ENCODE measurements around the gene FAM174C. TPM values are rescaled to one million over a fixed set of nuclear protein-coding genes. Genes with fewer than 3 reads are reported as not detected.
A peak's percentile ranks its signal among the peaks of the same experiment; 100 is the strongest.

The FAM174C gene
- polyA plus RNA-seq, 1 donor (not counting 4 experiments of a cell fraction or from before 2014, with no cell fraction given): 18.5 TPM

- H3K79me2 ChIP-seq (ENCODE audit: control insufficient read depth, insufficient read depth, low read length): peaks cover 31% of the 10 kb centered on the region
Measured at GRCh38 chr19:1247748-1248138, 27.6 kb upstream of the FAM174C start.

GRCh38 chr19:1248139-1248785, 27.1 kb upstream of the FAM174C start, which contains the start of gene MIDN:
Gene MIDN (plus strand): TSS chr19:1248583. CDS start chr19:1250297, 1,714 bp downstream.
- H3K4me3 ChIP-seq (ENCODE audit: control insufficient read depth in 2 of 3, extremely low read depth in 1 of 3, insufficient read depth in 2 of 3, low read depth in 1 of 3, low read length in 3 of 3): peak within 1 kb of the TSS; percentile 52 to 85 (median 59)
- H3K4me2 ChIP-seq (ENCODE audit: control insufficient read depth, extremely low read depth, insufficient read depth, low read depth, low read length): peak within 1 kb of the TSS; percentile 16
- no peaks in the 10 kb centered on the region for H3K27me3 ChIP-seq (ENCODE audit: control insufficient read depth, extremely low read depth, insufficient read depth, low read length)
- H3K4me1 ChIP-seq (ENCODE audit: control insufficient read depth, extremely low read depth, insufficient read depth, low read length): peaks cover 17% of the 10 kb centered on the region
- H3K9me1 ChIP-seq (ENCODE audit: control insufficient read depth, extremely low read depth, insufficient read depth, low read length): no peaks in the 10 kb centered on the region
- dilution Hi-C loops (cut with MboI; ENCODE audit: extremely low pct_ligation_motif_present, low sequenced_read_pairs): no loop called here
- H3K27ac ChIP-seq (ENCODE audit: control insufficient read depth, insufficient read depth, low read length): peak within 1 kb of the TSS; percentile 76
- peak in 1 of 3 experiments; percentile 42 for TF ChIP-seq CTCF (optimal IDR thresholded peaks at IDR 0.05 in 1 of 3, IDR thresholded peaks at IDR 0.05 in 1 of 3, conservative IDR thresholded peaks at IDR 0.05 in 1 of 3; ENCODE audit: extremely low read depth in 1 of 3, insufficient read depth in 2 of 3, low read length in 3 of 3)
- TF ChIP-seq EZH2 (IDR thresholded peaks at IDR 0.05; ENCODE audit: low read length): no peak
- DNase-seq (ENCODE audit: low read depth, low spot score): no peak
- H2AFZ ChIP-seq (ENCODE audit: control insufficient read depth, low read length): no peak within 1 kb of the TSS
- peaks cover 27% of the 10 kb centered on the region for H3K79me2 ChIP-seq (ENCODE audit: control insufficient read depth, insufficient read depth, low read length)
- H4K20me1 ChIP-seq (ENCODE audit: control insufficient read depth, extremely low read depth, insufficient read depth, low read length): no peaks in the 10 kb centered on the region
- H3K9me3 ChIP-seq (ENCODE audit: control insufficient read depth, low read depth, low read length): no peaks in the 10 kb centered on the region
- FAIRE-seq: no peak
- peak within 1 kb of the TSS; percentile 80 for H3K9ac ChIP-seq (ENCODE audit: control insufficient read depth, extremely low read depth, insufficient read depth, low read length)
- H3K36me3 ChIP-seq (ENCODE audit: control insufficient read depth in 2 of 2, extremely low read depth in 1 of 2, insufficient read depth in 2 of 2, low read length in 2 of 2): peaks cover 1 to 5% of the 10 kb centered on the region in 2 experiments

More at GRCh38 chr19:1247748-1248138, 27.6 kb upstream of the FAM174C start:
- TF ChIP-seq EZH2 (IDR thresholded peaks at IDR 0.05; ENCODE audit: low read length) (no peak), CTCF (optimal IDR thresholded peaks at IDR 0.05 in 1 of 3, IDR thresholded peaks at IDR 0.05 in 1 of 3, conservative IDR thresholded peaks at IDR 0.05 in 1 of 3; ENCODE audit: extremely low read depth in 1 of 3, insufficient read depth in 2 of 3, low read length in 3 of 3) (no peak)
- Histone ChIP-seq H4K20me1 (ENCODE audit: control insufficient read depth, extremely low read depth, insufficient read depth, low read length) (no peaks in the 10 kb centered on the region), H3K4me1 (ENCODE audit: control insufficient read depth, extremely low read depth, insufficient read depth, low read length) (peaks cover 17% of the 10 kb centered on the region), H3K27me3 (ENCODE audit: control insufficient read depth, extremely low read depth, insufficient read depth, low read length) (no peaks in the 10 kb centered on the region), H3K9ac (ENCODE audit: control insufficient read depth, extremely low read depth, insufficient read depth, low read length) (no peak overlapping the region), H2AFZ (ENCODE audit: control insufficient read depth, low read length) (no peak overlapping the region), H3K4me2 (ENCODE audit: control insufficient read depth, extremely low read depth, insufficient read depth, low read depth, low read length) (no peak overlapping the region), H3K36me3 (ENCODE audit: control insufficient read depth in 2 of 2, extremely low read depth in 1 of 2, insufficient read depth in 2 of 2, low read length in 2 of 2) (peaks cover 1 to 5% of the 10 kb centered on the region in 2 experiments), H3K27ac (ENCODE audit: control insufficient read depth, insufficient read depth, low read length) (no peak overlapping the region), H3K9me1 (ENCODE audit: control insufficient read depth, extremely low read depth, insufficient read depth, low read length) (no peaks in the 10 kb centered on the region), H3K9me3 (ENCODE audit: control insufficient read depth, low read depth, low read length) (no peaks in the 10 kb centered on the region), H3K4me3 (ENCODE audit: control insufficient read depth in 2 of 3, extremely low read depth in 1 of 3, insufficient read depth in 2 of 3, low read depth in 1 of 3, low read length in 3 of 3) (no peak overlapping the region)
- dilution Hi-C loops (cut with MboI; ENCODE audit: extremely low pct_ligation_motif_present, low sequenced_read_pairs): no loop called here
- FAIRE-seq: no peak
- DNase-seq (ENCODE audit: low read depth, low spot score): no peak

Data from keratinocyte (primary cell).